ENCODE results near the gene KPTN.
"Not testable (repeated sequence)": the region's sequence is repeated elsewhere in the genome, so short reads cannot be mapped to it uniquely, and the experiment has no call there.

KPTN gene

GRCh38 chr19:47490847-47491246 is 6.8 kb upstream of the KPTN start:
- no peak for DNase-seq

- no peak for DNase-seq
Measured at GRCh38 chr19:47490031-47490430, 6.0 kb upstream of the KPTN start.

- no peak for DNase-seq
Measured at GRCh38 chr19:47489072-47489914, 5.3 kb upstream of the KPTN start.

GRCh38 chr19:47487551-47488515 is 3.8 kb upstream of the KPTN start:
- no peak for DNase-seq

GRCh38 chr19:47486900-47487299 is 2.9 kb upstream of the KPTN start:
- no peak for DNase-seq

- DNase-seq, result not testable (repeated sequence)
Measured at GRCh38 chr19:47486220-47486619, 2.2 kb upstream of the KPTN start.

GRCh38 chr19:47485210-47485609 is 1.2 kb upstream of the KPTN start:
- DNase-seq, result no peak

- no peak for DNase-seq
Measured at GRCh38 chr19:47483200-47483599, 819 bp downstream of the KPTN start.

- DNase-seq, result no peak
Measured at GRCh38 chr19:47481460-47482052, 2.5 kb downstream of the KPTN start.

- DNase-seq, result no peak
Measured at GRCh38 chr19:47480658-47481057, 3.4 kb downstream of the KPTN start.

- DNase-seq, result no peak
Measured at GRCh38 chr19:47479701-47480503, 4.1 kb downstream of the KPTN start.

- DNase-seq, result no peak
Measured at GRCh38 chr19:47476438-47476972, 7.5 kb downstream of the KPTN start.

- no peak for DNase-seq
Measured at GRCh38 chr19:47475465-47475864, 8.6 kb downstream of the KPTN start.

- no peak for DNase-seq
Measured at GRCh38 chr19:47473336-47473735, 10.7 kb downstream of the KPTN start.

GRCh38 chr19:47471733-47472457 is 12.1 kb downstream of the KPTN start, which contains the start of gene SLC8A2:
Gene SLC8A2 (minus strand): TSS chr19:47471893. CDS start chr19:47466403, 5,490 bp downstream.
- peak; percentile 66 for DNase-seq

GRCh38 chr19:47471381-47471732 is 12.7 kb downstream of the KPTN start:
- no peak for DNase-seq

GRCh38 chr19:47470447-47471195 is 13.4 kb downstream of the KPTN start:
- DNase-seq, result no peak

- DNase-seq, result no peak
Measured at GRCh38 chr19:47469719-47470118, 14.3 kb downstream of the KPTN start.

GRCh38 chr19:47469363-47469700 is 14.7 kb downstream of the KPTN start:
- no peak for DNase-seq

GRCh38 chr19:47467914-47468313 is 16.1 kb downstream of the KPTN start:
- DNase-seq, result no peak

GRCh38 chr19:47465957-47466356 is 18.1 kb downstream of the KPTN start:
- DNase-seq, result no peak
